ENCODE measurements around the gene TTC24.

The TTC24 gene

DNA sequence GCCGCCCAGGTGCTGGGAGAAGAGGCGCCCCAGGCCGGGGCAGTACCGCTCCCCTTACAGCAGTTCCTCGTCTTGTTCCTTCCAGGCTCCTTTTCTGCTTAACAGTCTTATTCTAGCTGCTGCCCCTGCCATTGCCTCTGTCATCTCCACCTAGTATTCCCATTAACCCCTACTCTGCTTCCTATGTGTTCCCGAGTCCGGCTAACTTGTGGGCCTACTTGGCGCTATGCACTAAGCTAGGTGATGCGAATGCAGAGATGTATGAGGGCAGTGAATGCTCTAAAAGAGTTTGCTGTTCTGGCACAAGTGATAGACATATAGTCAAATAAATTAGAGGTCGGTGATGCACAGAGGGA, 6.9 kb upstream of the TTC24 start:
- no peak for DNase-seq (ENCODE audit: low read depth)
- H3K4me3 ChIP-seq (ENCODE audit: control insufficient read depth, low read depth, low read length) = peak overlapping the region; percentile 79
- TF ChIP-seq, protein P1, sequence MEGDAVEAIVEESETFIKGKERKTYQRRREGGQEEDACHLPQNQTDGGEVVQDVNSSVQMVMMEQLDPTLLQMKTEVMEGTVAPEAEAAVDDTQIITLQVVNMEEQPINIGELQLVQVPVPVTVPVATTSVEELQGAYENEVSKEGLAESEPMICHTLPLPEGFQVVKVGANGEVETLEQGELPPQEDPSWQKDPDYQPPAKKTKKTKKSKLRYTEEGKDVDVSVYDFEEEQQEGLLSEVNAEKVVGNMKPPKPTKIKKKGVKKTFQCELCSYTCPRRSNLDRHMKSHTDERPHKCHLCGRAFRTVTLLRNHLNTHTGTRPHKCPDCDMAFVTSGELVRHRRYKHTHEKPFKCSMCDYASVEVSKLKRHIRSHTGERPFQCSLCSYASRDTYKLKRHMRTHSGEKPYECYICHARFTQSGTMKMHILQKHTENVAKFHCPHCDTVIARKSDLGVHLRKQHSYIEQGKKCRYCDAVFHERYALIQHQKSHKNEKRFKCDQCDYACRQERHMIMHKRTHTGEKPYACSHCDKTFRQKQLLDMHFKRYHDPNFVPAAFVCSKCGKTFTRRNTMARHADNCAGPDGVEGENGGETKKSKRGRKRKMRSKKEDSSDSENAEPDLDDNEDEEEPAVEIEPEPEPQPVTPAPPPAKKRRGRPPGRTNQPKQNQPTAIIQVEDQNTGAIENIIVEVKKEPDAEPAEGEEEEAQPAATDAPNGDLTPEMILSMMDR (IDR thresholded peaks at IDR 0.05; ENCODE audit: control insufficient read depth, insufficient read depth, low read depth, low read length, missing control alignments) = no peak

DNA sequence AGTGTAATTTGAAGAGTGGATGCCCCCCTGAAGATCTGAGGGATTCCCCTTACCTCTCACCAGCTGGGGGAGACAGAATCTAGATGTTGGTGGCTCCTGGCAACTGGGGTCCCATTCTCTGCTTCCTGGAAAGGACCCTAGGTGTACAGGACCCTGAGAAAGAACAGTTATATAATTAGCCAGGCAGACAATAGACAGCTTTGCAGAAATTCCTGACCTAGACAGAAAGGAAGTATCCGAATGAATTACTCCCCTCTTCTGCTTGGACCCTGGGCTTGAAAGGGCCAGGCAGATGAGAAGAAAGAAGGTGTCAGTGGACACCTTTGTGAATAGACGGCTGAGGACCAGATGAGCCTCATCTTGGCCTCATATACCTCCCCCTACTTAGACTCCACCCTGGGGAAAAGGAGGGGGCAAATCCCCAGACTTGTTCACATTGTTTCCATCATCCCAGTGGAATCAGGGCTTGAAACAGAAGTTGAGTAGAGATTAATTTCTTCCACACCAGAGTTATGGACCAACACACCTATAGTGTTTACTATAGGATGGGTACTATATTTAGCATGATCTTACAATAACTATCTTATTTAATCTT, 5.4 kb upstream of the TTC24 start:
- TF ChIP-seq, protein P1 (IDR thresholded peaks at IDR 0.05; ENCODE audit: control insufficient read depth, insufficient read depth, low read depth, low read length, missing control alignments) = no peak
- no peak for DNase-seq (ENCODE audit: low read depth)
- H3K4me3 ChIP-seq (ENCODE audit: control insufficient read depth, low read depth, low read length) = no peak overlapping the region

DNA sequence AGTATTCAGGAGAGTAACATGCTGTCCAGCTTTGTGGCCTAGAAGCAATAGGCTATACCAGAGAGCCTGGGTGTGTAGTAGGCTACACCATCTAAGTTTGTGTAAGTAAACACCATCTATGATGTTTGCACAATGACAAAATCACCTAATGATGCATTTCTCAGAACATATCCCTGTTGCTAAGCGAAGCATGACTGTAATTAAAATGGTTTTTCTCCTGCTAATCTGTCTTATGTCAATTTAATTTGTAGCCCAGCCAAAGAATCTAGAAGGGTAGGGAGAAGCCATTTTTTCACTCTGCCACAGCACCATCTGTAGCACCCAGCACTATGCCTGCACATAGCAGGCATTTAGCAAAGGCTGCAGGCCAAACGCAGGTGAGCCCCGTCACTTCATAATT, 2.0 kb upstream of the TTC24 start:
- no peak overlapping the region for H3K4me3 ChIP-seq (ENCODE audit: control insufficient read depth, low read depth, low read length)
- DNase-seq (ENCODE audit: low read depth) = no peak
- TF ChIP-seq, protein P1 (IDR thresholded peaks at IDR 0.05; ENCODE audit: control insufficient read depth, insufficient read depth, low read depth, low read length, missing control alignments) = no peak

DNA sequence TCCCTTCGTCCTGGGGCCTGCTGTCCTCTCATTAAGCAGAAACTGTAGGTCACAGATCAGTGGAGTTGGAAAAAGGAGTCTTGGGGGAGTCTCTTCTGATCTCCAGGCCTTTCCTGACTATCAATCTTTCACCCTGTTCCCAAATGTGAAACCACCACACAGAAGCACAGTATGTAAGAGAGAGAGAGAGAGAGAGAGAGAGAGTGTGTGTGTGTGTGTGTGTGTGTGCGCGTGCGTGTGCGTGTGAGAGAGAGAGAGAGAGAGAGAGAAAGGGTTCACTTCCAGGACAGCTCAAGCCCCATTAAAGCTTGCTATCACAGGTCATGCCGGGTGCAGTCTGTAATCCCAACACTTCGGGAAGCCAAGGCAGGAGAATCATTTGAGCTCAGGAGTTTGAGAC, 1.5 kb upstream of the TTC24 start:
- H3K4me3 ChIP-seq (ENCODE audit: control insufficient read depth, low read depth, low read length) = no peak overlapping the region
- TF ChIP-seq, protein P1 (IDR thresholded peaks at IDR 0.05; ENCODE audit: control insufficient read depth, insufficient read depth, low read depth, low read length, missing control alignments) = no peak
- DNase-seq (ENCODE audit: low read depth) = no peak

DNA sequence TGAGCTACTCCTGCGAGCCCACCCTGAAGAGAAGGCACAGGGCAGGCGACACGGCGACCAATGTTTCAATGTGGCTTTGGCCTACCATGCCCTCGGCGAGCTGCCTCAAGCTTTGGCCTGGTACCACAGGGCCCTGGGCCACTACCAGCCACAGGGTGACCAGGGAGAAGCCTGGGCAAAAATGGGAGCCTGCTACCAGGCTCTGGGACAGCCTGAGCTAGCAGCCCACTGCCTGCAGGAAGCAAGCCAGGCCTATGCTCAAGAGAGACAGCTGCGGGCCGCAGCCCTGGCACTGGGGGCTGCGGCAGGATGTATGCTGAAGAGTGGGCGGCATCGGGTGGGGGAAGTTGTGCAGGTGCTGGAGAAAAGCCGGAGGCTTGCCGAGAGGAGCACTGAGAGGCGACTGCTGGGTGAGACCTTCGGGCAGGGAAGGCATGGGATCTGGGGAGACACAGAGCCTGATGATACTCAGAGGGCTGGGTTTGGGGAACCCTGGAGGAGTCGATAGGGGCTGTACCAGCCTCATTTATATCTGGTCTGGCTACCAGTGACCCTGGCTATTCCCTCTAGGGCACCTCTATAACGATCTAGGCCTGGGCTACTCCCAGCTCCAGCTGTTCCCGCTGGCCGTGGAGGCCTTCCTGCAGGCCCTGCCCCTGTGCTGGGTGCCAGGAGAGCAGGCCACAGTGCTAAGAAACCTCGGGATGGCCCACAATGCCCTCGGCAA, 2.3 kb downstream of the TTC24 start:
- TF ChIP-seq, protein P1 (IDR thresholded peaks at IDR 0.05; ENCODE audit: control insufficient read depth, insufficient read depth, low read depth, low read length, missing control alignments) = no peak
- DNase-seq (ENCODE audit: low read depth) = no peak
- no peak overlapping the region for H3K4me3 ChIP-seq (ENCODE audit: control insufficient read depth, low read depth, low read length)

DNA sequence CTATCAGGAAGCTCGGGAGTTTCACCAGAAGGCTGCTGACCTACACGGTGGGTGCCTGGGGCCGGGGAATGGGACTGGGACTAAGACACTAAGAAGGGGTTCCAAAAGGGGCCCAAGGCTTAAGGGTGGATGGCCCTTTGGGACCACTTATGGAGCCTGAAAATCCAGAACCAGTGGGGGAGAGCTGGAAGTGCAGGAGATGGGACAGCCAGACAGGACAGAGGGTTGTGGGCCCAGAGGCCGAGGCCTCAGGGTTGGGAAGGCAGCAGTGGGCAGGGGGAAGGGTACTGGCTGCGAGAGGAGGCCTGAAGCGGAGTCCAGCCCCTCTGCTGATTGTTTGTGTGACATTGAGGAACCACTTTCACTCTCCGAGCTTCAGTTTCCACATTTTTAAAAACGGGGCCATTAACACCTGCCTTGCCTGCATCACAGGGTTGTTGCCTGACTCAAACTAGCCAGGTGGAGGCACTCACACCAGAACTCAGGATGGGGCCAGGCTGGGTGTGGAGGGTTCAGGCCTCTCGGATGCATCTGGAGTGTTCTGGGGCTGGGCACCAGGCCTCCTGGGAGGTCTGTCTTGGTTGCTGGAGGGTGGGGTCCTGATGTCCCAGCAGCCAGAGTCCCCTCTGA, 3.0 kb downstream of the TTC24 start:
- TF ChIP-seq, protein P1 (IDR thresholded peaks at IDR 0.05; ENCODE audit: control insufficient read depth, insufficient read depth, low read depth, low read length, missing control alignments) = no peak
- H3K4me3 ChIP-seq (ENCODE audit: control insufficient read depth, low read depth, low read length) = no peak overlapping the region
- DNase-seq (ENCODE audit: low read depth) = no peak
